GM18951 (cell line): ENCODE measurements around the gene HABP2.

Source experiments
- POLR2A ChIP-seq: IDR thresholded peaks from 4 replicates; pipeline ENCODE4 v1.6.1; 2011; ENCODE audit warnings: mild to moderate bottlenecking; ENCODE audit not compliant: insufficient read length, insufficient read depth; ENCODE audit errors: extremely low read depth
- in situ Hi-C: fragments of 300-500 bp; cut with MboI; formaldehyde crosslinking; loops from one replicate; pipeline ENCODE4 v1.12.0; 2022; ENCODE audit warnings: low sequenced_read_pairs, mixed read lengths, inconsistent platforms; ENCODE audit not compliant: unreplicated experiment

Gene HABP2

GRCh38 chr10:113630929-113631533 lies 78.2 kb downstream of the HABP2 start:
- TF ChIP-seq POLR2A, result no peak
- in situ Hi-C loops, result no loop called here

GRCh38 chr10:113631684-113632367 lies 79.0 kb downstream of the HABP2 start:
- TF ChIP-seq POLR2A, result no peak
- in situ Hi-C loops, result no loop called here
